Loucy (cell line): ENCODE results near the gene TMSB10.

Experiments
- H2AFZ ChIP-seq: fragments of 200-600 bp; sonication (generic); 2 replicates; pipeline ENCODE4 v1.6.0; 2016; ENCODE audit warnings: antibody characterized with exemption, mild to moderate bottlenecking, low read length, moderate library complexity
- H3F3A ChIP-seq: fragments of 200-600 bp; 2 replicates; pipeline ENCODE4 v1.6.0; 2016; ENCODE audit warnings: antibody characterized with exemption, low read depth, mild to moderate bottlenecking
- H3K27me3 ChIP-seq: fragments of 200-600 bp; sonication (generic); 2 replicates; pipeline ENCODE4 v1.6.1; 2014; ENCODE audit warnings: low read length, mild to moderate bottlenecking; ENCODE audit not compliant: insufficient read depth, poor library complexity, severe bottlenecking
- H3K36me3 ChIP-seq: fragments of 200-600 bp; sonication (generic); 2 replicates; pipeline ENCODE4 v1.6.1; 2016; ENCODE audit warnings: low read length; ENCODE audit not compliant: insufficient read depth
- H3K4me1 ChIP-seq: fragments of 200-600 bp; sonication (generic); 2 replicates; pipeline ENCODE4 v1.5.1; 2014; ENCODE audit warnings: low read length, mild to moderate bottlenecking; ENCODE audit not compliant: insufficient read depth, poor library complexity, severe bottlenecking
- H3K4me2 ChIP-seq: fragments of 200-600 bp; sonication (generic); 2 replicates; pipeline ENCODE4 v1.6.0; 2014; ENCODE audit warnings: antibody characterized with exemption, low read length, low read depth, mild to moderate bottlenecking; ENCODE audit not compliant: poor library complexity, severe bottlenecking
- H3K4me3 ChIP-seq: fragments of 200-600 bp; sonication (generic); 2 replicates; pipeline ENCODE4 v1.5.1; 2014; ENCODE audit warnings: low read length, mild to moderate bottlenecking, mixed read lengths; ENCODE audit not compliant: poor library complexity, severe bottlenecking
- H3K79me2 ChIP-seq: fragments of 200-600 bp; sonication (generic); 2 replicates; pipeline ENCODE4 v1.6.1; 2014; ENCODE audit warnings: low read length; ENCODE audit not compliant: insufficient read depth
- H3K9ac ChIP-seq: fragments of 200-600 bp; sonication (generic); 2 replicates; pipeline ENCODE4 v1.6.0; 2014; ENCODE audit warnings: mild to moderate bottlenecking, low read depth, low read length, moderate library complexity; ENCODE audit not compliant: poor library complexity, severe bottlenecking
- H3K9me2 ChIP-seq: fragments of 200-600 bp; sonication (generic); replicated peaks from 2 replicates; pipeline ENCODE4 v1.6.1; 2016; ENCODE audit warnings: low read depth, low read length, mixed read lengths
- H3K9me3 ChIP-seq: fragments of 200-600 bp; sonication (generic); 2 replicates; pipeline ENCODE4 v1.6.1; 2014; ENCODE audit warnings: mild to moderate bottlenecking, antibody characterized with exemption, low read length, low read depth; ENCODE audit not compliant: insufficient read depth
- H4K20me1 ChIP-seq: fragments of 200-600 bp; sonication (generic); 2 replicates; pipeline ENCODE4 v1.6.0; 2014; ENCODE audit warnings: antibody characterized with exemption, low read length, mild to moderate bottlenecking; ENCODE audit not compliant: insufficient read depth, poor library complexity, severe bottlenecking
- CTCF ChIP-seq: fragments of 200-600 bp; sonication (generic); conservative IDR thresholded peaks from 2 replicates; pipeline ENCODE4 v1.5.1; 2014; ENCODE audit warnings: mild to moderate bottlenecking, antibody characterized with exemption, low read length
- EZH2phosphoT487 ChIP-seq: fragments of 200-600 bp; IDR thresholded peaks from 2 replicates; pipeline ENCODE4 v1.6.1; 2018; ENCODE audit warnings: antibody characterized with exemption, mild to moderate bottlenecking, moderate library complexity, borderline replicate concordance

Gene TMSB10

GRCh38 chr2:84954329-84954728, 48.9 kb downstream of the TMSB10 start:
- no peaks in the 10 kb centered on the region for H4K20me1 ChIP-seq
- TF ChIP-seq EZH2phosphoT487: no peak
- TF ChIP-seq CTCF: no peak
- H3K4me3 ChIP-seq: no peak overlapping the region
- H3K9me3 ChIP-seq: no peaks in the 10 kb centered on the region
- H3K36me3 ChIP-seq: no peaks in the 10 kb centered on the region
- H3K9me2 ChIP-seq: no peaks in the 10 kb centered on the region
- no peaks in the 10 kb centered on the region for H3K4me1 ChIP-seq
- no peaks in the 10 kb centered on the region for H3F3A ChIP-seq
- H3K27me3 ChIP-seq: no peaks in the 10 kb centered on the region
- no peak overlapping the region for H3K4me2 ChIP-seq
- no peak overlapping the region for H3K9ac ChIP-seq
- H3K79me2 ChIP-seq: no peaks in the 10 kb centered on the region
- H2AFZ ChIP-seq: no peak overlapping the region
